ENCODE measurements around the gene MICOS13.

MICOS13 gene

DNA sequence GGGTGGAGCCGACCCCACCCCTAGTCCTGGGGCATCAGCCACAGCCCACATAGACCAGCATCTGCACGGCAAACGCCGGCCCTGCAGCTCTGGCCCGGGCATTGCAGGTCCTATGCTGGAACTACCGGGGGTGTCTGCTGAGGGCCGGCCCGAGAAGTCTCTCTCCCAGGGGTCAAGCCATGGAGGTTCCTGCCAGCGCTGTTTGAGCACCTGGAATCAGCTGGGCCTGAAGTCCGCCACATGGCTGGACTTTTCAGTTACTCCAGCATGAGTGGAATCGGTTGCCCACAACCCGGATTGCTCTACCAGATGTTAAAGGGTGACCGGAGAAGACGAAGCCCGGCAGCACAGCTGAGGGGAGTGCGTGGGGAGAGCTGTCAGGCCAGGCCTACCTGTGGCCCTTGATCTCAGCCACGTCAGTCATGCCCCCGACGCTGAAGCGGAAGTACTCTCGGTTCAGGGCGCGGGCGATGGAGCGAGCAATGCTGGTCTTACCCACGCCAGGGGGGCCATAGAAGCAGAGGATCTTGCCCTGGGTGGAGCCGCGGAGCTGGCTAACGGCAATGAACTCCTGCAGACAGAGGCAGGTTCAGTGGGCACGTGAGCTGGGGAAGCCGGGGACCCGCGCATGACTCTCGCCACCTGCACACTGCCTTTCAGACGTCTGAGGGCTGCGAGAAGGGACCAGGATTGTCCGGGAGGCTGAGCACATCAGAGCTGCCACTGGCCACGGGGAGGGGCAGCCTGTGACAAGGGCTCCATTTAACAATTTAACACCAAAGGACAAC lies 18.5 kb upstream of the MICOS13 start:
- peaks cover 2% of the 10 kb centered on the region for H3K4me1 ChIP-seq (ENCODE audit: control insufficient read depth, insufficient read depth, low read length)
- peaks cover 39 to 43% of the 10 kb centered on the region in 2 donors for H3K36me3 ChIP-seq (ENCODE audit: control insufficient read depth in 2 of 2, insufficient read depth in 2 of 2, low read length in 2 of 2)
- H3K9ac ChIP-seq (ENCODE audit: low read length in 2 of 2) = no peak overlapping the region
- no peak overlapping the region for H3K27ac ChIP-seq (ENCODE audit: low read length)
- no peaks in the 10 kb centered on the region for H3K9me3 ChIP-seq (ENCODE audit: control insufficient read depth in 2 of 2, low read length in 2 of 2)
- no peaks in the 10 kb centered on the region for H3K27me3 ChIP-seq (ENCODE audit: control insufficient read depth in 1 of 2, insufficient read depth in 2 of 2, low read length in 2 of 2)
- H3K4me3 ChIP-seq (ENCODE audit: low read length in 2 of 2) = no peak overlapping the region

DNA sequence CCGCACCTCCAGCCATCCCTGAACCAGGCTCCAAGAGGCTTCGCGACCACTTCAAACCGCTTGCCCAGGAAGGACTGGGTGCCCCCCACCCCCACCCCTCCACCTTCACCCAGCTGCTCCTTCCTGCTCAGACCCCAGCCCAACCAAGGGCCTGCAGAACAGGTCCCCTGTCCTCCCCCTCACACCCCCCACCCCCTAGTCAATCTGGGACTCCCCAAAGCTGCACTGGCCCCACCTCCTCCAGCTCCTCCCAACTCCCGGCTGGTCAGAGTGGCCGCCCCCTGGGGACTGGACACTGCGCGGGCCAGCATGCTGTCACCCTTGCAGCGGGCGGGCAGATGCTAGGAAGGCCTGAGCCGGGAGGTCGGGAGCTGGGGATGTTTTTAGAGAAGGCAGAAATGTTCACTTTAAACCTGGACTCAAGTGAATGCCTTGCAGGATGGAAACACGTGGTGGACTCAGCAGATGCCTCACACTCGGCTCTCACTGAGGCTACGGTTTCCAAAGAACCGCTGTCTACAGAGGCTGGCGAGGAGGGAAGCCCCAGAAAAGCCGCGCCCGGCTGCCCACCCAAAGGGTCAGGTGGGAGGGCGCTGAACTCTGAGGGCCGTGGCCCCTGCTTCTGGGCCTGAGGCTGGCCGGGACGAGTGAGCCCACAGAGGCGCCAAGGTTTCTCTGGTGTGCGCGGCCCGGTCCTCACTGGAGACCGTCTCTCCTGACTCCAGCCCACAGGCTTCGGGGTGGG lies 17.7 kb upstream of the MICOS13 start:
- H3K36me3 ChIP-seq (ENCODE audit: control insufficient read depth in 2 of 2, insufficient read depth in 2 of 2, low read length in 2 of 2) = peaks cover 41% of the 10 kb centered on the region in 2 donors
- H3K4me1 ChIP-seq (ENCODE audit: control insufficient read depth, insufficient read depth, low read length) = peaks cover 4% of the 10 kb centered on the region
- no peak overlapping the region for H3K27ac ChIP-seq (ENCODE audit: low read length)
- no peaks in the 10 kb centered on the region for H3K9me3 ChIP-seq (ENCODE audit: control insufficient read depth in 2 of 2, low read length in 2 of 2)
- H3K9ac ChIP-seq (ENCODE audit: low read length in 2 of 2) = no peak overlapping the region
- H3K4me3 ChIP-seq (ENCODE audit: low read length in 2 of 2) = no peak overlapping the region
- H3K27me3 ChIP-seq (ENCODE audit: control insufficient read depth in 1 of 2, insufficient read depth in 2 of 2, low read length in 2 of 2) = no peaks in the 10 kb centered on the region

DNA sequence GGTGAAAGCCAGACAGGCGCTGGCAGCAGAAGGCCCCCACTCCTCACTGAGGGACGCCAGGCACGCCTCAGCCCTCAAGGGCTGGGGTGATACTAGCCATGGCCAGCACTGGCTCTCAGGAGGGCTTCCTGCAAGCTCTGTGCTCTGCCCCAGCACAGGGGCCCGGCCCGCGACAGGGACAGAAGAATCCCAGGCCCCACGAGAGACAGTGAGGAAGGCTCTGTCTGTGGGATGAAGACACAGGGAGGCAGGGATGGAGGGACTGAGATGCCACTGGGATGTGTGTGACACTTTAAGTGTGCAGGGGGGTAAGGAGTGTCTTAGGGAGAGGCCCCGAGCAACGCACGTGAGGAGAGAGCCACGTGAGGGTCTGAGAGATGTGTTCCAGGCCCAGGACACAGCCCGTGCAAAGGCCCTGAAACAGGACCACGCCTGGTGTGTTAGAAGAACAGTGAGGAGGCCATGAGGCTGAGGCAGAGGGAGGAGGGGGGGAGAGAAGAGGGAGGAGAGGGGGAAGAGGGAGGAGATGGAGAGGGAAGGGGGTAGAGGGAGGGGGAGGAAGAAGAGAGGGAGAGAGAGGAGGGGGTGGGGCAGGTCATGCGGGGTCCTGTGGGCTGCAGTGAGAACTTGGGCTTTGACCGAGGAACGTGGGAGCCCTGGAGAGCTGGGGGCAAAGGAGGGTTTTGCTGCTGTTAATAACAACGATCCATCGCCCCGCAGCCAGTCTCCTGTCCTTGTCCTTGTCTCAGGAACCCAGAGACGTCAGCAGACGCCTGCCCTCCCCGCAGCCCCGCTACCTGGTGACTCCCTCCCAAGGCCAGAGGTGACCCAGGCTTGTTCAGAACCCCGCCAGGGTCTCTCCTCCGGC lies 16.9 kb upstream of the MICOS13 start:
- Histone ChIP-seq H3K4me1 (ENCODE audit: control insufficient read depth, insufficient read depth, low read length) (peaks cover 9% of the 10 kb centered on the region), H3K4me3 (ENCODE audit: low read length in 2 of 2) (no peak overlapping the region), H3K9me3 (ENCODE audit: control insufficient read depth in 2 of 2, low read length in 2 of 2) (no peaks in the 10 kb centered on the region), H3K9ac (ENCODE audit: low read length in 2 of 2) (no peak overlapping the region), H3K27me3 (ENCODE audit: control insufficient read depth in 1 of 2, insufficient read depth in 2 of 2, low read length in 2 of 2) (no peaks in the 10 kb centered on the region), H3K36me3 (ENCODE audit: control insufficient read depth in 2 of 2, insufficient read depth in 2 of 2, low read length in 2 of 2) (peaks cover 48 to 49% of the 10 kb centered on the region in 2 donors), H3K27ac (ENCODE audit: low read length) (no peak overlapping the region)

DNA sequence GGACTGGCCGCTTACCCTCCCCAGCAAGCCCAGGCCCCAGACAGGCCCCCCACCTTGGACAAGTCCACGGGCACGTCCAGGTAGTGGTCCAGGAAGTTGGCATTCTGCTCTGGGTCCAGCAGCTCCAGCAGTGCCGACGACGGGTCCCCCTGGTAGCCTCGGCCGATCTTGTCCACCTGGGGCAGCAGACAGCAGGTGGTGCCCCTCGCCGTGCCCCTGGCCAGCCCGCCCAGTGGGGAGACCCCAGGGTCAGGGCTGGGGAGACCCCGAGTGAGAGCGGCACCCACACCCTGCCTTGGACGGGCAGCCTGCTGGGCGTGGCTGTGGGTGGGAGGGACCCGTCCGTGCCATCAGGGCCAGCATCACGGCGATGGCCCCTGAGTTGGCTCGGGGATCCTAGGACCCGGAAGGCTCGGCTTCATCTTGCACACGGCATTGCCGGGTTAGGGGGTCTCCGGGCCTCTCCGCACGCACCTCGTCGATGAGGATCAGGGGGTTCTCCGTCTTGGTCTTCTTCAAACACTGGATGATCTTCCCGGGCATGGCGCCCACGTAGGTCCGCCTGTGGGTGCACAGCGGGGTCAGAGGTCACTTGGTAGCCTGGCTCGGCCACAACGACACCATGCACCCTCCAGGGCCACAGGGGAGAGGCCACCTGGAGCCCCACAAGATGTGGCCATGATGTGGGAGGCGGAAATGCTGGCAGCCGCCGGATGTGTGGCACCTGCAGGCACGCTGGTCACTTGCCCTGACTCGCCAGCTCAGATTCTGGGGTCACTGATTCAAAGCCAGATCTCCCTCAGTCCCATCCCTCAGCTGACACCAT lies 16.1 kb upstream of the MICOS13 start:
- no peak overlapping the region for H3K4me3 ChIP-seq (ENCODE audit: low read length in 2 of 2)
- H3K9me3 ChIP-seq (ENCODE audit: control insufficient read depth in 2 of 2, low read length in 2 of 2) = no peaks in the 10 kb centered on the region
- peaks cover 17% of the 10 kb centered on the region for H3K4me1 ChIP-seq (ENCODE audit: control insufficient read depth, insufficient read depth, low read length)
- H3K36me3 ChIP-seq (ENCODE audit: control insufficient read depth in 2 of 2, insufficient read depth in 2 of 2, low read length in 2 of 2) = peaks cover 51 to 53% of the 10 kb centered on the region in 2 donors
- H3K27ac ChIP-seq (ENCODE audit: low read length) = no peak overlapping the region
- no peak overlapping the region for H3K9ac ChIP-seq (ENCODE audit: low read length in 2 of 2)
- H3K27me3 ChIP-seq (ENCODE audit: control insufficient read depth in 1 of 2, insufficient read depth in 2 of 2, low read length in 2 of 2) = no peaks in the 10 kb centered on the region

DNA sequence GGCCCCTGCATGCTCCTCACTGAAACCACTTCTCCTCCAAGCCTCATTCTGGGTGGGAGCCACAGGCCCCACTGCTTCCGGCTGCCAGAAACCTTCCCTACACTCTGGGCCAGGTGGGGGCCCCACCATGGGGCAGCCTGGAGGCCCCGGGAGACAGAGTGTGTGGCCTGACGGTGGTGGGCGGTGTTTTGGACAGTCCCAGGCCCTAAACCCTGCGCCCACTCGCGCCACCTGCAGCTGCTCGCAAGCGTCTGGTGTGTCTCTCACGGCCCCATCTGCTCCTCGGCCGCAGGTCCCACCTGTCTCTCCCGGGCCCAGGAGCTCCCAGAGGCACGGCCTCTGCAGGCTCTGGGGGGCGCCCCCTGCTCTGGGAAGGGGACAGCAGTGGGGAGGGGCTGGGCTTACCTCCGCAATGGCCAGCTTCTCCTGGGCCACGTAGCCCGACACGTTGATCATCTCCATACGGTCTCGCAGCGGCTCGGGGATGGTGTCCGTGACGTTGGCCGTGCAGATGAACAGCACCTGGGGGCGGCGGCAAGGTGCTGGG lies 15.4 kb upstream of the MICOS13 start:
- H3K27ac ChIP-seq (ENCODE audit: low read length) = no peak overlapping the region
- H3K27me3 ChIP-seq (ENCODE audit: control insufficient read depth in 1 of 2, insufficient read depth in 2 of 2, low read length in 2 of 2) = no peaks in the 10 kb centered on the region
- peaks cover 48 to 52% of the 10 kb centered on the region in 2 donors for H3K36me3 ChIP-seq (ENCODE audit: control insufficient read depth in 2 of 2, insufficient read depth in 2 of 2, low read length in 2 of 2)
- no peaks in the 10 kb centered on the region for H3K9me3 ChIP-seq (ENCODE audit: control insufficient read depth in 2 of 2, low read length in 2 of 2)
- peaks cover 23% of the 10 kb centered on the region for H3K4me1 ChIP-seq (ENCODE audit: control insufficient read depth, insufficient read depth, low read length)
- H3K4me3 ChIP-seq (ENCODE audit: low read length in 2 of 2) = no peak overlapping the region
- no peak overlapping the region for H3K9ac ChIP-seq (ENCODE audit: low read length in 2 of 2)

DNA sequence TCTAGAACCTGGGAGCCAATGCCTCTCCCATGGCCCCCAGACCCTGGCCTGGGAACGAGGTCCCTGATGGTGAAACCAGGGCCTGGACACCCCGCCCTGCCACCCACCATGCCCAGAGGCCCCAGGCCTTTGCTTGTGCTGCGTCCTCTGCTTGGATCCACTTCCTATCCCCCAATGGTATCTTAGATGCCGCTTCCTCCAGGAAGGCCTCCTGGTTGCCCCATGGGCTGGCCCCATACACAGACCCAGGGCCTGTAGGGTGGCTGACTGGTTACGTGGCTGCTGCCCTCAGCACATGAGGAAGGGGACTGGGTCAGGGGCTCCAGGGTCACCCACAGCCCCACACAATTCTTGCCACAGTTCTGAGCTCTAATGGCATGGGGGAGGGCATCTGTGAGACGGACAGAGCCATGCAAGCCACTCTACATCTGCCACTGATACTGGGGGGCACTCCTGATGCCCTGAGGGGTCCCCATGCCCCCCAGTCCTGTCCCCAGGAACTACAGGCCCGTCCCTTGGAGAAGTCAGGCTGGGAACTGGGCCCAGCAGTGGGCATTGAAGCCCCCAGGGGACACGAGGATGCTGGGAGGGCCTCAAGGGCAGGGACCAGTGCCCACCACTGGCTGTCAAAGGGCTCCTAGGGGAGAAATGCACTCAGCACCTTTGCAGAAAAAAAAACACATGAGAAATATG lies 14.8 kb upstream of the MICOS13 start:
- Histone ChIP-seq H3K36me3 (ENCODE audit: control insufficient read depth in 2 of 2, insufficient read depth in 2 of 2, low read length in 2 of 2) (peaks cover 43 to 49% of the 10 kb centered on the region in 2 donors), H3K4me1 (ENCODE audit: control insufficient read depth, insufficient read depth, low read length) (peaks cover 27% of the 10 kb centered on the region), H3K4me3 (ENCODE audit: low read length in 2 of 2) (no peak overlapping the region), H3K9me3 (ENCODE audit: control insufficient read depth in 2 of 2, low read length in 2 of 2) (no peaks in the 10 kb centered on the region), H3K27me3 (ENCODE audit: control insufficient read depth in 1 of 2, insufficient read depth in 2 of 2, low read length in 2 of 2) (no peaks in the 10 kb centered on the region), H3K9ac (ENCODE audit: low read length in 2 of 2) (no peak overlapping the region), H3K27ac (ENCODE audit: low read length) (no peak overlapping the region)

DNA sequence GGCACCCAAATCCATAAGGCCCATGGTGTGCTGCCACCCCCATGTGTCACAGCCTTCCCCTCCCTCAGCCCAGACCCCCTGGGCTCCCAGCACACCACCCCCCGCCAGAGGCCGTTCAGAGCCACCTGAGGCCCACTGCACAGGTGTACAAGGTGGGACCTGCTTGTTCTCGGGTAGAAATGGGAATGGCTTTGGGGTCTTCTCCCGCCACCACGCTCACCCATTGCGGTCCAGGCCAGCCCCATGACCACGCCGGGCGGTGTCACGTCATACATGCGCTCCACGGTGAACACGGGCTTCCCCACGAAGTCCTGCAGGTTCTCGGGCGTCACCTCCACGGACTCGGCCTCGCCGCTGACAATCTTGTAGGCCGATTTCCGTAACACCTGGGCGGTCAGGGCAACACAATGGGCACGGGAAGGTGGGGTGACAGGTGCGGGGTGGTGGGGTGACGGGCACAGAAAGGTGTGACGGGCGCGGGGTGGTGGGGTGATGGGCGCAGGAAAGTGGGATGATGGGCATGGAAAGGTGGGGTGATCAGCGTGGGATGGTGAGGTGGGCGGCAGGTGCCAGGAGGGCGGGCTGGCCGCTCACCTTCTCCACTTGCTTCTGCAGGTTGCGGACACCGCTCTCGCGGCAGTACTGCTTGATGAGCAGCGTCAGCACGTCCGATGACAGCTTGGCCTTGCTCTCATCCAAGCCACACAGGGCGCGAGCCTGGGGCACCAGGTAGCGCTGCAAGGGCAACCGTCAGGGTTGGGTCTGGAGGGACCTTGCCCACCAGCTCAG lies 14.0 kb upstream of the MICOS13 start:
- H3K4me3 ChIP-seq (ENCODE audit: low read length in 2 of 2) = no peak overlapping the region
- H3K9ac ChIP-seq (ENCODE audit: low read length in 2 of 2) = no peak overlapping the region
- H3K27me3 ChIP-seq (ENCODE audit: control insufficient read depth in 1 of 2, insufficient read depth in 2 of 2, low read length in 2 of 2) = no peaks in the 10 kb centered on the region
- H3K27ac ChIP-seq (ENCODE audit: low read length) = no peak overlapping the region
- H3K9me3 ChIP-seq (ENCODE audit: control insufficient read depth in 2 of 2, low read length in 2 of 2) = no peaks in the 10 kb centered on the region
- H3K4me1 ChIP-seq (ENCODE audit: control insufficient read depth, insufficient read depth, low read length) = peaks cover 31% of the 10 kb centered on the region
- H3K36me3 ChIP-seq (ENCODE audit: control insufficient read depth in 2 of 2, insufficient read depth in 2 of 2, low read length in 2 of 2) = peaks cover 43 to 49% of the 10 kb centered on the region in 2 donors

DNA sequence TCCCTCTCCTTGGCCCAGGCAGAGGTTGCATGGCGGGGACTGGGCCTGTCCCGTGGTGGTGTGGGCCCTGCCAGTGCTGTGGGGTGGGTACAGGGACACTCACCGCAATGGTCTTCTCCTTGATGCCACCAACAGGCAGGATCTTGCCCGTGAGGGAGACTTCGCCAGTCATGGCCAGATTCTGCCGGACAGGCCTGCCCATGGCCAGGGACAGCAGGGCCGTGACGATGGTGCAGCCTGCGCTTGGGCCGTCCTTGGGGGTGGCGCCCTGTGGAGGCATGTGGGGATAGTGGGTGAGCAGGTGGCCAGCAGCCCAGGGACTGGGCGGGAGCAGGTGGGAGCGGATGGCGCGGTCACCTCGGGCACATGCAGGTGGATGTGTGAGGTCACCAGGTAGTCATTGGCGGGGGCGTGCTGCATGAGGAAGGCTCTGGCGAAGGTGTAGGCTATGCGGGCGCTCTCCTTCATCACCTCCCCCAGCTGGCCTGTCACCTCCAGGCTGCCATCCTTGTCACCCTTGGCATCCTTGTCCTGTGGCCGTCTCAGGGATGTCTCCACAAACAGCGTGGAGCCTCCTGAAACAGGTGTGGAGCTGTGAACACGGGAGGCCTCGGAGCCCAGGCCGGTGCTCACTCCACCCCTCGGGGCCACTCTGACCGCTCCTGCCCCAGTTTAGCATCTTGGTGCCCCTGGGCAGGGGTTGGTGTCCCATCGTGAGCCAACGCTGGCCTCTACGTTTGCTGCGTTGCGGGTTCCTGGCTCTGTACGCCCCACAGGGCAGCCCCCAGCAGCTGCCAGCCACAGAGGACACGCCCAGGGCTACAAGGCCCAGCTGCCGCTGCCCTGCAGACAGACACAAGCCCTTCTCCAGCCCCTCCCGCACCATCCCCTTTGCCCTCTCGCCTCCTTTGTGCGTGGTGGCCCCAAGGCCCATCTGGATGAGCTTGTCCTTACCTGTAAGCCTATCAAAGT lies 13.2 kb upstream of the MICOS13 start:
- Histone ChIP-seq H3K4me3 (ENCODE audit: low read length in 2 of 2) (no peak overlapping the region), H3K27ac (ENCODE audit: low read length) (no peak overlapping the region), H3K36me3 (ENCODE audit: control insufficient read depth in 2 of 2, insufficient read depth in 2 of 2, low read length in 2 of 2) (peaks cover 40 to 44% of the 10 kb centered on the region in 2 donors), H3K4me1 (ENCODE audit: control insufficient read depth, insufficient read depth, low read length) (peaks cover 31% of the 10 kb centered on the region), H3K27me3 (ENCODE audit: control insufficient read depth in 1 of 2, insufficient read depth in 2 of 2, low read length in 2 of 2) (no peaks in the 10 kb centered on the region), H3K9ac (ENCODE audit: low read length in 2 of 2) (no peak overlapping the region), H3K9me3 (ENCODE audit: control insufficient read depth in 2 of 2, low read length in 2 of 2) (no peaks in the 10 kb centered on the region)
